AG09319 (cell line): ENCODE measurements around the gene PLPP3.
"Not testable (repeated sequence)": the region's sequence is repeated elsewhere in the genome, so short reads cannot be mapped to it uniquely, and the experiment has no call there.

ENCODE experiments used
- DNase-seq: peaks from one replicate; pipeline ENCODE4 v3.0.0-alpha.2; 2010; ENCODE audit warnings: low read depth; ENCODE audit errors: extremely low read depth
- TF ChIP-seq, protein P1 (sequence below): IDR thresholded peaks from 2 replicates; pipeline ENCODE4 v1.5.1; 2011; ENCODE audit warnings: low read depth, mild to moderate bottlenecking, inconsistent platforms, low read length, moderate library complexity

PLPP3 gene

GRCh38 chr1:56578963-56579875, at the start of gene PLPP3:
Gene PLPP3, minus strand, starts transcription at chr1:56579563. Its CDS starts 547 bp downstream, at chr1:56579016.
- TF ChIP-seq, protein P1, sequence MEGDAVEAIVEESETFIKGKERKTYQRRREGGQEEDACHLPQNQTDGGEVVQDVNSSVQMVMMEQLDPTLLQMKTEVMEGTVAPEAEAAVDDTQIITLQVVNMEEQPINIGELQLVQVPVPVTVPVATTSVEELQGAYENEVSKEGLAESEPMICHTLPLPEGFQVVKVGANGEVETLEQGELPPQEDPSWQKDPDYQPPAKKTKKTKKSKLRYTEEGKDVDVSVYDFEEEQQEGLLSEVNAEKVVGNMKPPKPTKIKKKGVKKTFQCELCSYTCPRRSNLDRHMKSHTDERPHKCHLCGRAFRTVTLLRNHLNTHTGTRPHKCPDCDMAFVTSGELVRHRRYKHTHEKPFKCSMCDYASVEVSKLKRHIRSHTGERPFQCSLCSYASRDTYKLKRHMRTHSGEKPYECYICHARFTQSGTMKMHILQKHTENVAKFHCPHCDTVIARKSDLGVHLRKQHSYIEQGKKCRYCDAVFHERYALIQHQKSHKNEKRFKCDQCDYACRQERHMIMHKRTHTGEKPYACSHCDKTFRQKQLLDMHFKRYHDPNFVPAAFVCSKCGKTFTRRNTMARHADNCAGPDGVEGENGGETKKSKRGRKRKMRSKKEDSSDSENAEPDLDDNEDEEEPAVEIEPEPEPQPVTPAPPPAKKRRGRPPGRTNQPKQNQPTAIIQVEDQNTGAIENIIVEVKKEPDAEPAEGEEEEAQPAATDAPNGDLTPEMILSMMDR: peak; percentile 52
- DNase-seq: peak; percentile 99

DNA sequence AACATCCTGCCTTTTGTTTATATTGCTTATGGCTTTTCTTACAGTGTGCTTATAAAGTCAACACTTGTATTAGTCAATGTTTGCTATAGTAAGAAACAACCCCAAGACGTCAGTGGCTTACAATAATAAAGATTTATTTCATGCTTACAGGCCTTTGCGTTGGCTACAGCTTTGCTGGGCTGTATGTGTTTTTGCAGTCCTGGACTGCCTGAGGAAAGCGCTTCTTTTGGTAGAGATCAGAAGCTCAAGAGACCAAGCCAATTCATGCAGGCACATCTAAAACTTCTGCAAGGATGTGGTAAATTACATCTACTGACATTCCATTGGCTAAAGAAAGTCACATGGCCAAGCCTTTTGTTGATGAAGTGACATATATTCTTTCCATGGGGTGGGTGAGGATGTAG, 48.3 kb upstream of the PLPP3 start:
- no peak for DNase-seq
- TF ChIP-seq, protein P1: no peak

GRCh38 chr1:56627019-56627635, 47.8 kb upstream of the PLPP3 start:
- TF ChIP-seq, protein P1: no peak
- no peak for DNase-seq

GRCh38 chr1:56626546-56626945, 47.2 kb upstream of the PLPP3 start:
- TF ChIP-seq, protein P1: no peak
- DNase-seq: no peak

GRCh38 chr1:56625819-56626440, 46.6 kb upstream of the PLPP3 start:
- TF ChIP-seq, protein P1: no peak
- DNase-seq: no peak

- no peak for DNase-seq
Observed at GRCh38 chr1:56617141-56617540, 37.8 kb upstream of the PLPP3 start.

GRCh38 chr1:56610770-56611169, 31.4 kb upstream of the PLPP3 start:
- not testable (repeated sequence) for DNase-seq

More at GRCh38 chr1:56617141-56617540, 37.8 kb upstream of the PLPP3 start:
- TF ChIP-seq, protein P1: no peak

DNA sequence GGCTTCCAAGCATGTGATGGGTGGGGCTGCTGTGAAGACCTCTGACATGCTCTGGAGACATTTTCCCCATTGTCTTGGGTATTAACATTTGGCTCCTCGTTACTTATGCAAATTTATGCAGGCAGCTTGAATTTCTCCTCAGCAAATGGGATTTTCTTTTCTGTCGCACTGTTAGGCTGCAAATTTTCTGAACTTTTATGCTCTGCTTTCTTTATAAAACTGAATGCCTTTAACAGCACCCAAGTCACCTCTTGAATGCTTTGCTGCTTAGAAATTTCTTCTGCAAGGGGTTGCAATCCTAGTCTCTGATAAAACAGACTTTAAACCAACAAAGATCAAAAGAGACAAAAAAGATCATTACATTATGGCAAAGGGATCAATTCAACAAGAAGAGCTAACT, 30.7 kb upstream of the PLPP3 start:
- DNase-seq: not testable (repeated sequence)

DNA sequence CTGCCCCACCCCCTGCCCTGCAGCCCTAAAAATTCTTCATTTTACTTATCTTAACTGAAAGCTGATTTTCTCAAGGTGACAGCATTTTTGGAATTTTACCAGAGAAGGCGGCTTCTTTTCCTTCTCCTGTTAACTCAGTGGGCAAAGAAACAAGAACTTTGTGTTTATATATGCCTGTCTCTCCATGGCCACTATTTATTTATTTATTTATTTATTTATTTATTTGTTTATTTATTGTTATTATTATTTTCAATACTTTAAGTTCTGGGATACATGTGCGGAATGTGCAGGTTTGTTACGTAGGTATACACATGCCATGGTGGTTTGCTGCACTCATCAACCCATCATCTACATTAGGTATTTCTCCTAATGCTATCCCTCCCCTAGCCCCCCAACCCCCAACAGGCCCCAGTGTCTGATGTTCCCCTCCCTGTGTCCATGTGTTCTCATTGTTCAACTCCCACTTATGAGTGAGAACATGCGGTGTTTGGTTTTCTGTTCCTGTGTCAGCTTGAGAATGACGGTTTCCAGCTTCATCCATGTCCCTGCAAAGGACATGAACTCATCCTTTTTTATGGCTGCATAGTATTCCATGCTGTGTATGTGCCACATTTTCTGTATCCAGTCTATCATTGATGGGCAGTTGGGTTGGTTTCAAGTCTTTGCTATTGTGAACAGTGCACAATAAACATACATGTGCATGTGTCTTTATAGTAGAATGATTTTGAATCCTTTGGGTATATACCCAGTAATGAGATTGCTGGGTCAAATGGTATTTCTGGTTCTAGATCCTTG, 16.2 kb upstream of the PLPP3 start:
- not testable (repeated sequence) for DNase-seq
